SU-DHL-6 (cell line): Measurements from ENCODE around the gene NAE1.
"Not testable (repeated sequence)": the region's sequence is repeated elsewhere in the genome, so short reads cannot be mapped to it uniquely, and the experiment has no call there.

Experiments
- H2AFZ ChIP-seq: fragments of 200-600 bp; sonication (generic); 2 replicates; pipeline ENCODE4 v1.6.1; 2014; ENCODE audit warnings: low read depth, mild to moderate bottlenecking, moderate library complexity, mixed read lengths, antibody characterized with exemption, low read length; ENCODE audit not compliant: severe bottlenecking
- H3F3A ChIP-seq: fragments of 200-600 bp; shearing (Covaris generic); 2 replicates; pipeline ENCODE4 v1.6.0; 2016; ENCODE audit warnings: antibody characterized with exemption, mild to moderate bottlenecking; ENCODE audit not compliant: insufficient read depth
- H3K27ac ChIP-seq: fragments of 200-600 bp; sonication (generic); 2 replicates; pipeline ENCODE4 v1.5.1; 2016; ENCODE audit warnings: low read depth, mild to moderate bottlenecking, low read length, moderate library complexity, mixed read lengths
- H3K27me3 ChIP-seq: fragments of 200-600 bp; sonication (generic), shearing (Covaris generic); 2 replicates; pipeline ENCODE4 v1.6.0; 2014; ENCODE audit warnings: mild to moderate bottlenecking, low read length
- H3K36me3 ChIP-seq: fragments of 200-600 bp; sonication (generic); 2 replicates; pipeline ENCODE4 v1.6.1; 2014; ENCODE audit warnings: mild to moderate bottlenecking, low read length, mixed read lengths
- H3K4me2 ChIP-seq: fragments of 300-600, 200-600 bp; shearing (Covaris generic), sonication (generic); 2 replicates; pipeline ENCODE4 v1.6.0; 2014; ENCODE audit warnings: low read length, low read depth, mild to moderate bottlenecking; ENCODE audit not compliant: poor library complexity, severe bottlenecking
- H3K4me3 ChIP-seq: fragments of 200-600 bp; sonication (generic); 2 replicates; pipeline ENCODE4 v1.5.1; 2014; ENCODE audit warnings: antibody characterized with exemption, low read length, mild to moderate bottlenecking, mixed read lengths; ENCODE audit not compliant: insufficient read depth, poor library complexity, severe bottlenecking
- H3K79me2 ChIP-seq: fragments of 200-600 bp; sonication (generic); 2 replicates; pipeline ENCODE4 v1.6.1; 2014; ENCODE audit warnings: mild to moderate bottlenecking, low read length, moderate library complexity; ENCODE audit not compliant: insufficient read depth
- H3K9ac ChIP-seq: fragments of 200-600 bp; sonication (generic); 2 replicates; pipeline ENCODE4 v1.7.0; 2014; ENCODE audit warnings: mild to moderate bottlenecking, low read length
- H3K9me2 ChIP-seq: fragments of 200-600 bp; sonication (generic); replicated peaks from 2 replicates; pipeline ENCODE4 v1.6.1; 2014; ENCODE audit warnings: low read length; ENCODE audit not compliant: insufficient read depth
- H3K9me3 ChIP-seq: fragments of 200-600 bp; sonication (generic); 2 replicates; pipeline ENCODE4 v1.6.1; 2014; ENCODE audit warnings: low read length, mixed read lengths; ENCODE audit not compliant: insufficient read depth
- H4K20me1 ChIP-seq: fragments of 200-600 bp; sonication (generic); 2 replicates; pipeline ENCODE4 v1.6.1; 2014; ENCODE audit warnings: low read depth, mild to moderate bottlenecking, antibody characterized with exemption, low read length, moderate library complexity, mixed read lengths
- EZH2phosphoT487 ChIP-seq: fragments of 200-600 bp; sonication (generic), shearing (Covaris generic); conservative IDR thresholded peaks from 2 replicates; pipeline ENCODE4 v1.6.1; 2018; ENCODE audit warnings: mild to moderate bottlenecking, antibody characterized with exemption, low read length, moderate library complexity, mixed read lengths
- TF ChIP-seq, protein P1 (sequence below): fragments of 200-600 bp; sonication (generic); IDR thresholded peaks from one replicate; pipeline ENCODE4 v1.5.1; 2017; ENCODE audit warnings: antibody characterized with exemption, mild to moderate bottlenecking, low read length, moderate library complexity; ENCODE audit not compliant: insufficient read depth, poor library complexity, severe bottlenecking

The NAE1 gene

GRCh38 chr16:66871840-66872239, 41.1 kb upstream of the NAE1 start:
- no peaks in the 10 kb centered on the region for H3K36me3 ChIP-seq
- H3K79me2 ChIP-seq, result no peaks in the 10 kb centered on the region
- no peak overlapping the region for H3K4me2 ChIP-seq
- H3F3A ChIP-seq, result peaks cover 6% of the 10 kb centered on the region; the same call in 1 of the 2 replicates
- H3K9me2 ChIP-seq, result no peaks in the 10 kb centered on the region
- no peaks in the 10 kb centered on the region for H3K9me3 ChIP-seq
- H2AFZ ChIP-seq, result no peak overlapping the region
- TF ChIP-seq EZH2phosphoT487, result no peak
- TF ChIP-seq, protein P1, sequence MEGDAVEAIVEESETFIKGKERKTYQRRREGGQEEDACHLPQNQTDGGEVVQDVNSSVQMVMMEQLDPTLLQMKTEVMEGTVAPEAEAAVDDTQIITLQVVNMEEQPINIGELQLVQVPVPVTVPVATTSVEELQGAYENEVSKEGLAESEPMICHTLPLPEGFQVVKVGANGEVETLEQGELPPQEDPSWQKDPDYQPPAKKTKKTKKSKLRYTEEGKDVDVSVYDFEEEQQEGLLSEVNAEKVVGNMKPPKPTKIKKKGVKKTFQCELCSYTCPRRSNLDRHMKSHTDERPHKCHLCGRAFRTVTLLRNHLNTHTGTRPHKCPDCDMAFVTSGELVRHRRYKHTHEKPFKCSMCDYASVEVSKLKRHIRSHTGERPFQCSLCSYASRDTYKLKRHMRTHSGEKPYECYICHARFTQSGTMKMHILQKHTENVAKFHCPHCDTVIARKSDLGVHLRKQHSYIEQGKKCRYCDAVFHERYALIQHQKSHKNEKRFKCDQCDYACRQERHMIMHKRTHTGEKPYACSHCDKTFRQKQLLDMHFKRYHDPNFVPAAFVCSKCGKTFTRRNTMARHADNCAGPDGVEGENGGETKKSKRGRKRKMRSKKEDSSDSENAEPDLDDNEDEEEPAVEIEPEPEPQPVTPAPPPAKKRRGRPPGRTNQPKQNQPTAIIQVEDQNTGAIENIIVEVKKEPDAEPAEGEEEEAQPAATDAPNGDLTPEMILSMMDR, result no peak
- H3K9ac ChIP-seq, result no peak overlapping the region
- H4K20me1 ChIP-seq, result no peaks in the 10 kb centered on the region
- no peak overlapping the region for H3K27ac ChIP-seq
- no peak overlapping the region for H3K4me3 ChIP-seq
- no peaks in the 10 kb centered on the region for H3K27me3 ChIP-seq

- not testable (repeated sequence) for H3K9me2 ChIP-seq, H2AFZ ChIP-seq, H4K20me1 ChIP-seq, H3K4me3 ChIP-seq, H3F3A ChIP-seq, H3K9me3 ChIP-seq, H3K9ac ChIP-seq, H3K27me3 ChIP-seq, H3K27ac ChIP-seq, H3K36me3 ChIP-seq, H3K4me2 ChIP-seq, H3K79me2 ChIP-seq
These were observed 40.6 kb upstream of the NAE1 start for GRCh38 chr16:66871363-66871762.

- peaks cover 5% of the 10 kb centered on the region; the same call in 1 of the 2 replicates for H3F3A ChIP-seq
- no peaks in the 10 kb centered on the region for H3K9me2 ChIP-seq
- no peak overlapping the region for H3K27ac ChIP-seq
- no peaks in the 10 kb centered on the region for H3K9me3 ChIP-seq
- TF ChIP-seq, protein P1, result no peak
- no peak for TF ChIP-seq EZH2phosphoT487
- no peak overlapping the region for H3K4me3 ChIP-seq
- H3K36me3 ChIP-seq, result no peaks in the 10 kb centered on the region
- H3K9ac ChIP-seq, result no peak overlapping the region
- no peak overlapping the region for H3K4me2 ChIP-seq
- no peaks in the 10 kb centered on the region for H4K20me1 ChIP-seq
- no peaks in the 10 kb centered on the region for H3K27me3 ChIP-seq
- no peak overlapping the region for H2AFZ ChIP-seq
- H3K79me2 ChIP-seq, result no peaks in the 10 kb centered on the region
These were observed 38.6 kb upstream of the NAE1 start for GRCh38 chr16:66869424-66869823.

DNA sequence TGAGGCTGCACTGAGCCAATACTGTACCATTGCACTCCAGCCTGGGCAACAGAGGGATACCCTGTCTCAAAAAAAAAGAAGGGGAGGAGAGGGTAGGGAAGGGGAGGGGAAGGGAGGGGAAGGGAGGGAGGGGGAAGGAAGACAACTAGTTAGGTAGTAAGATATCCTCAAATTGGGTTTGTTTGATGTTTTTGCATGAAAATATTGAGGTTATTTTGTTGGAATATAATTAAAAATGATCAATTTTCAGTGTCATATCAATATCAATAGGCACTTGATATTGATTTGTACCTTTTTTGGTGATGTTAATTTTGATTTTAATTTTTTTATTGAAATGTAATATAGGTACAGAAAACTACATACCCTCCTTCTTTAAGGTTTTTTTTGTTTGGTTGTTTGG, 32.9 kb upstream of the NAE1 start:
- H3F3A ChIP-seq, result no peaks in the 10 kb centered on the region
- no peaks in the 10 kb centered on the region for H3K9me3 ChIP-seq
- no peak overlapping the region for H3K4me3 ChIP-seq
- H3K36me3 ChIP-seq, result no peaks in the 10 kb centered on the region
- no peak overlapping the region for H3K27ac ChIP-seq
- TF ChIP-seq, protein P1, result no peak
- no peak for TF ChIP-seq EZH2phosphoT487
- H3K79me2 ChIP-seq, result no peaks in the 10 kb centered on the region
- no peaks in the 10 kb centered on the region for H3K9me2 ChIP-seq
- H3K9ac ChIP-seq, result no peak overlapping the region
- H3K27me3 ChIP-seq, result no peaks in the 10 kb centered on the region
- H4K20me1 ChIP-seq, result no peaks in the 10 kb centered on the region
- H3K4me2 ChIP-seq, result no peak overlapping the region
- no peak overlapping the region for H2AFZ ChIP-seq
